H7 (cell line): ENCODE data around the gene ERG. TPM values are rescaled to one million over a fixed set of nuclear protein-coding genes. Genes with fewer than 3 reads are reported as not detected.

Experiments used
- DNase-seq: peaks from one replicate; pipeline ENCODE4 v3.0.0; 2012
- H3K27me3 ChIP-seq: 2 replicates; pipeline ENCODE4 v1.6.0; 2011; ENCODE audit warnings: mild to moderate bottlenecking, low read length; ENCODE audit not compliant: control insufficient read depth, insufficient read depth
- H3K36me3 ChIP-seq: replicated peaks from 2 replicates; pipeline ENCODE4 v1.5.1; 2011; ENCODE audit warnings: low read length; ENCODE audit not compliant: control insufficient read depth, insufficient read depth
- H3K4me3 ChIP-seq: 2 replicates; pipeline ENCODE4 v1.5.1; 2011; ENCODE audit warnings: low read depth, mild to moderate bottlenecking, control low read depth, low read length, moderate library complexity; ENCODE audit not compliant: insufficient read depth
- total RNA-seq: library from RNA; depleted of rRNA; stranded (reverse); fragments of >200 nt; shearing (Covaris generic); gene quantifications from 2 replicates; pipeline ENCODE4 v1.2.3, GENCODE V29; 2014

ERG gene
- total RNA-seq, 1 experiment from 2014 or later = 1.5 TPM

GRCh38 chr21:38367646-38368045 is 130.6 kb downstream of the ERG start:
- Histone ChIP-seq H3K4me3 (no peak overlapping the region), H3K36me3 (no peaks in the 10 kb centered on the region), H3K27me3 (no peaks in the 10 kb centered on the region)
- DNase-seq = no peak

GRCh38 chr21:38365521-38365920 is 132.8 kb downstream of the ERG start:
- Histone ChIP-seq H3K4me3 (no peak overlapping the region), H3K27me3 (no peaks in the 10 kb centered on the region), H3K36me3 (no peaks in the 10 kb centered on the region)
- no peak for DNase-seq

GRCh38 chr21:38363693-38364092 is 134.6 kb downstream of the ERG start:
- Histone ChIP-seq H3K4me3 (no peak overlapping the region), H3K36me3 (no peaks in the 10 kb centered on the region), H3K27me3 (no peaks in the 10 kb centered on the region)
- no peak for DNase-seq

- DNase-seq = no peak
These were observed 137.0 kb downstream of the ERG start for GRCh38 chr21:38361324-38361723.

GRCh38 chr21:38359835-38360234 is 138.4 kb downstream of the ERG start:
- DNase-seq = no peak
- H3K27me3 ChIP-seq = peaks cover 2% of the 10 kb centered on the region; the same call in 1 of the 2 replicates

More at GRCh38 chr21:38361324-38361723, 137.0 kb downstream of the ERG start:
- Histone ChIP-seq H3K27me3 (no peaks in the 10 kb centered on the region), H3K4me3 (no peak overlapping the region), H3K36me3 (no peaks in the 10 kb centered on the region)

GRCh38 chr21:38359090-38359489 is 139.2 kb downstream of the ERG start:
- no peak for DNase-seq
- peaks cover 2% of the 10 kb centered on the region; the same call in 1 of the 2 replicates for H3K27me3 ChIP-seq

More at GRCh38 chr21:38359835-38360234, 138.4 kb downstream of the ERG start:
- Histone ChIP-seq H3K4me3 (no peak overlapping the region), H3K36me3 (no peaks in the 10 kb centered on the region)

GRCh38 chr21:38358666-38359065 is 139.6 kb downstream of the ERG start:
- peaks cover 2% of the 10 kb centered on the region; the same call in 1 of the 2 replicates for H3K27me3 ChIP-seq
- H3K36me3 ChIP-seq = no peaks in the 10 kb centered on the region
- H3K4me3 ChIP-seq = no peak overlapping the region
- DNase-seq = no peak

More at GRCh38 chr21:38359090-38359489, 139.2 kb downstream of the ERG start:
- Histone ChIP-seq H3K4me3 (no peak overlapping the region), H3K36me3 (no peaks in the 10 kb centered on the region)

- DNase-seq = no peak
- H3K4me3 ChIP-seq = no peak overlapping the region
- peaks cover 2% of the 10 kb centered on the region; the same call in 1 of the 2 replicates for H3K27me3 ChIP-seq
- no peaks in the 10 kb centered on the region for H3K36me3 ChIP-seq
These were observed 140.2 kb downstream of the ERG start for GRCh38 chr21:38358098-38358497.

GRCh38 chr21:38356883-38357625 is 141.2 kb downstream of the ERG start:
- Histone ChIP-seq H3K4me3 (no peak overlapping the region), H3K36me3 (no peaks in the 10 kb centered on the region)

GRCh38 chr21:38355992-38356781 is 142.1 kb downstream of the ERG start:
- peaks cover 2% of the 10 kb centered on the region; the same call in 1 of the 2 replicates for H3K27me3 ChIP-seq
- DNase-seq = peak; percentile 93
- no peak overlapping the region for H3K4me3 ChIP-seq
- no peaks in the 10 kb centered on the region for H3K36me3 ChIP-seq

More at GRCh38 chr21:38356883-38357625, 141.2 kb downstream of the ERG start:
- H3K27me3 ChIP-seq = peaks cover 2% of the 10 kb centered on the region; the same call in 1 of the 2 replicates
- peak; percentile 30 for DNase-seq

GRCh38 chr21:38355353-38355752 is 142.9 kb downstream of the ERG start:
- no peak for DNase-seq
- Histone ChIP-seq H3K36me3 (no peaks in the 10 kb centered on the region), H3K27me3 (peaks cover 2% of the 10 kb centered on the region; the same call in 1 of the 2 replicates), H3K4me3 (no peak overlapping the region)

GRCh38 chr21:38354746-38355145 is 143.5 kb downstream of the ERG start:
- no peak for DNase-seq
- Histone ChIP-seq H3K36me3 (no peaks in the 10 kb centered on the region), H3K27me3 (peaks cover 2% of the 10 kb centered on the region; the same call in 1 of the 2 replicates), H3K4me3 (no peak overlapping the region)

- H3K4me3 ChIP-seq = no peak overlapping the region
- H3K36me3 ChIP-seq = no peaks in the 10 kb centered on the region
- no peak for DNase-seq
- peaks cover 2% of the 10 kb centered on the region; the same call in 1 of the 2 replicates for H3K27me3 ChIP-seq
These were observed 144.0 kb downstream of the ERG start for GRCh38 chr21:38354231-38354630.

- Histone ChIP-seq H3K4me3 (no peak overlapping the region), H3K27me3 (peaks cover 2% of the 10 kb centered on the region; the same call in 1 of the 2 replicates), H3K36me3 (no peaks in the 10 kb centered on the region)
- DNase-seq = peak; percentile 84
These were observed 145.6 kb downstream of the ERG start for GRCh38 chr21:38352536-38353219.
